Measurements from ENCODE around the gene PPM1A. TPM values are rescaled to one million over a fixed set of nuclear protein-coding genes. Genes with fewer than 3 reads are reported as not detected.

PPM1A gene
- total RNA-seq, 1 experiment from 2014 or later, result 28.1 TPM

DNA sequence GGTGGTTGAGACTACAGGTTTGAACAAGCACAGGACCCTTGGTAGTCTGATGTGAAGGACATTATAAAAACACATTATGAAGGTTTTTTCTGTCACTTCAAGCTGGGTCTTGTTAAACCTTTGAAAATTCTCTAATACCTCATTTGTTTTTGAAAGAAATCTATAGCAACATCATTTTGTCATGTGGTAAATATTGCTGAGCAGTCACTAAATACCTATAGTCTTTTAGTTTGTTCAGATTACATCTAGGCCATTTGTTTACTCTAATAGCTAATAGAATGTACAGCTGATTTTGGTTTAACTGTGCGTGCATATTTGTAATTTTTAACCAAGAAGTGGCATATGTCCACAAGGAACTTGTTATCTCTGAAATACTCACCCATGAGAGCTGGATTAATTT, 2.9 kb downstream of the PPM1A start:
- DNase-seq (ENCODE audit: low read depth, low spot score), result no peak
- H3K36me3 ChIP-seq (ENCODE audit: control insufficient read depth, insufficient read depth, low read length), result no peaks in the 10 kb centered on the region; the same call in 1 of the 2 replicates
- peaks cover 18% of the 10 kb centered on the region; the same call in 1 of the 2 replicates for H3K4me1 ChIP-seq (ENCODE audit: control insufficient read depth, insufficient read depth, low read length)
- H3K4me3 ChIP-seq (ENCODE audit: low read depth in 2 of 2, low read length in 2 of 2), result peak overlapping the region in 1 of 2 experiments; percentile 76; a peak in 1 of 4 replicates
- CTCF ChIA-PET, result no interaction called here
- H3K9me3 ChIP-seq (ENCODE audit: control insufficient read depth, insufficient read depth, low read depth, low read length), result no peaks in the 10 kb centered on the region
- TSS peak; percentile 61 for BruUV-seq (replicated peaks)
- POLR2A ChIA-PET, result no interaction called here
- H3K27me3 ChIP-seq (ENCODE audit: control insufficient read depth, insufficient read depth, low read length), result no peaks in the 10 kb centered on the region
- H3K27ac ChIP-seq (ENCODE audit: low read length), result peak overlapping the region; percentile 71
- intact Hi-C loops (cut with micrococcal nuclease; ENCODE audit: unreplicated experiment) (no loop called here), in situ Hi-C loops (cut with HindIII; ENCODE audit: low pct_unique_long_range_greater_than_20kb, low sequenced_read_pairs) (no loop called here)
- ATAC-seq, result no peak
- TF ChIP-seq, protein P1, sequence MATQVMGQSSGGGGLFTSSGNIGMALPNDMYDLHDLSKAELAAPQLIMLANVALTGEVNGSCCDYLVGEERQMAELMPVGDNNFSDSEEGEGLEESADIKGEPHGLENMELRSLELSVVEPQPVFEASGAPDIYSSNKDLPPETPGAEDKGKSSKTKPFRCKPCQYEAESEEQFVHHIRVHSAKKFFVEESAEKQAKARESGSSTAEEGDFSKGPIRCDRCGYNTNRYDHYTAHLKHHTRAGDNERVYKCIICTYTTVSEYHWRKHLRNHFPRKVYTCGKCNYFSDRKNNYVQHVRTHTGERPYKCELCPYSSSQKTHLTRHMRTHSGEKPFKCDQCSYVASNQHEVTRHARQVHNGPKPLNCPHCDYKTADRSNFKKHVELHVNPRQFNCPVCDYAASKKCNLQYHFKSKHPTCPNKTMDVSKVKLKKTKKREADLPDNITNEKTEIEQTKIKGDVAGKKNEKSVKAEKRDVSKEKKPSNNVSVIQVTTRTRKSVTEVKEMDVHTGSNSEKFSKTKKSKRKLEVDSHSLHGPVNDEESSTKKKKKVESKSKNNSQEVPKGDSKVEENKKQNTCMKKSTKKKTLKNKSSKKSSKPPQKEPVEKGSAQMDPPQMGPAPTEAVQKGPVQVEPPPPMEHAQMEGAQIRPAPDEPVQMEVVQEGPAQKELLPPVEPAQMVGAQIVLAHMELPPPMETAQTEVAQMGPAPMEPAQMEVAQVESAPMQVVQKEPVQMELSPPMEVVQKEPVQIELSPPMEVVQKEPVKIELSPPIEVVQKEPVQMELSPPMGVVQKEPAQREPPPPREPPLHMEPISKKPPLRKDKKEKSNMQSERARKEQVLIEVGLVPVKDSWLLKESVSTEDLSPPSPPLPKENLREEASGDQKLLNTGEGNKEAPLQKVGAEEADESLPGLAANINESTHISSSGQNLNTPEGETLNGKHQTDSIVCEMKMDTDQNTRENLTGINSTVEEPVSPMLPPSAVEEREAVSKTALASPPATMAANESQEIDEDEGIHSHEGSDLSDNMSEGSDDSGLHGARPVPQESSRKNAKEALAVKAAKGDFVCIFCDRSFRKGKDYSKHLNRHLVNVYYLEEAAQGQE (IDR thresholded peaks at IDR 0.05; ENCODE audit: insufficient read depth in 1 of 2, low read depth in 2 of 2, low read length in 1 of 2), result no peak
- no peak for TF ChIP-seq SIN3A (IDR thresholded peaks at IDR 0.05; ENCODE audit: borderline replicate concordance, insufficient read depth, low read depth, low read length)
- TF ChIP-seq POLR2AphosphoS5 (IDR thresholded peaks at IDR 0.05; ENCODE audit: low read depth, low read length), result no peak
- no peak for TF ChIP-seq CTCF (IDR thresholded peaks at IDR 0.05)
- TF ChIP-seq TCF7L2 (IDR thresholded peaks at IDR 0.05; ENCODE audit: low read depth, low read length), result no peak

DNA sequence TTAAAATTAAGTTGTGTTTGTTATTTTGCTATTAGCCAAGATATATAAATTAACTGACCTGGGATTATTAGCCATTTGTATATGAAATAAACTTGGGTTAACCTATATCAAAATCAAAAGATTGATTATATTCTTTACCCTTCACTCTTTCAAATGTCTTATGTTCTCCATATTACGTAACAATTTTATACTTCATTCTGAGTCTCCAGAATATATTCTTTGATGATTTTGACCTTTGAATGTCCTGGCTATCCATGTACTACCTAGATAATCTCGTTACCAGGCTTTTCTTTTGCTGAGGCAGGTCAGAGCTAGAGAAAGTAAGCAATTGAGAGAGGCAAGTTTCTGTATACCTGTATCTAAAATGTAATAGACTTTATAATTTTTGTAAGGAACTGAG, 3.6 kb downstream of the PPM1A start:
- ChIA-PET POLR2A (no interaction called here), CTCF (no interaction called here)
- TF ChIP-seq TCF7L2 (IDR thresholded peaks at IDR 0.05; ENCODE audit: low read depth, low read length) (no peak), POLR2AphosphoS5 (IDR thresholded peaks at IDR 0.05; ENCODE audit: low read depth, low read length) (no peak), CTCF (IDR thresholded peaks at IDR 0.05) (no peak), SIN3A (IDR thresholded peaks at IDR 0.05; ENCODE audit: borderline replicate concordance, insufficient read depth, low read depth, low read length) (no peak)
- TF ChIP-seq, protein P1 (IDR thresholded peaks at IDR 0.05; ENCODE audit: insufficient read depth in 1 of 2, low read depth in 2 of 2, low read length in 1 of 2), result no peak
- BruUV-seq (replicated peaks), result no TSS peak
- in situ Hi-C loops (cut with HindIII; ENCODE audit: low pct_unique_long_range_greater_than_20kb, low sequenced_read_pairs), result no loop called here
- H3K27ac ChIP-seq (ENCODE audit: low read length), result no peak overlapping the region
- no peaks in the 10 kb centered on the region; the same call in 1 of the 2 replicates for H3K36me3 ChIP-seq (ENCODE audit: control insufficient read depth, insufficient read depth, low read length)
- no peaks in the 10 kb centered on the region for H3K9me3 ChIP-seq (ENCODE audit: control insufficient read depth, insufficient read depth, low read depth, low read length)
- H3K4me3 ChIP-seq (ENCODE audit: low read depth in 2 of 2, low read length in 2 of 2), result no peak overlapping the region
- no peaks in the 10 kb centered on the region for H3K27me3 ChIP-seq (ENCODE audit: control insufficient read depth, insufficient read depth, low read length)
- intact Hi-C loops (cut with micrococcal nuclease; ENCODE audit: unreplicated experiment), result no loop called here
- no peak for DNase-seq (ENCODE audit: low read depth, low spot score)
- H3K4me1 ChIP-seq (ENCODE audit: control insufficient read depth, insufficient read depth, low read length), result peaks cover 17% of the 10 kb centered on the region; the same call in 1 of the 2 replicates
- no peak for ATAC-seq

Data from Panc1 (cell line).